Measurements from ENCODE around the gene LRMDA.
A peak's percentile ranks its signal among the peaks of the same experiment; 100 is the strongest.

Gene LRMDA

DNA sequence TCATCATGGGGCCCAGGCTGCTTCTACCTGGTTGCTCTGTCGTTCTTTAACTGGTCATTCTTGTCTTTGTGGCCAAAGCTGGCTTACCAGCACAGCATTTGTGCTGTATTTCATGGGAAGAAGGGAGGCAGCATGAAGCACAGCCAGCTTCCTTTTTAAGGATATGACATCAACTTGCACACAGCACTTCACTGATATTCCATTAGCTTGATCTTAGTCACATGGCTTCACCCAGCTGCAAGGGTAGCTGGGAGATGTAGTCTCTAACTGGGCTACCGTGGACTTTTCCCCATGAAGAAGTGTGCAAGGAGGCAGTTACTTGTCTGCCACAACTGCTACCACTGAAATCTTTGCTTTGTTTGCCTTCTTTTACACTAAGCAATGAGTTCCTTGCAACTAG, 525.2 kb downstream of the LRMDA start:
- no peak for DNase-seq (ENCODE audit: low spot score)

DNA sequence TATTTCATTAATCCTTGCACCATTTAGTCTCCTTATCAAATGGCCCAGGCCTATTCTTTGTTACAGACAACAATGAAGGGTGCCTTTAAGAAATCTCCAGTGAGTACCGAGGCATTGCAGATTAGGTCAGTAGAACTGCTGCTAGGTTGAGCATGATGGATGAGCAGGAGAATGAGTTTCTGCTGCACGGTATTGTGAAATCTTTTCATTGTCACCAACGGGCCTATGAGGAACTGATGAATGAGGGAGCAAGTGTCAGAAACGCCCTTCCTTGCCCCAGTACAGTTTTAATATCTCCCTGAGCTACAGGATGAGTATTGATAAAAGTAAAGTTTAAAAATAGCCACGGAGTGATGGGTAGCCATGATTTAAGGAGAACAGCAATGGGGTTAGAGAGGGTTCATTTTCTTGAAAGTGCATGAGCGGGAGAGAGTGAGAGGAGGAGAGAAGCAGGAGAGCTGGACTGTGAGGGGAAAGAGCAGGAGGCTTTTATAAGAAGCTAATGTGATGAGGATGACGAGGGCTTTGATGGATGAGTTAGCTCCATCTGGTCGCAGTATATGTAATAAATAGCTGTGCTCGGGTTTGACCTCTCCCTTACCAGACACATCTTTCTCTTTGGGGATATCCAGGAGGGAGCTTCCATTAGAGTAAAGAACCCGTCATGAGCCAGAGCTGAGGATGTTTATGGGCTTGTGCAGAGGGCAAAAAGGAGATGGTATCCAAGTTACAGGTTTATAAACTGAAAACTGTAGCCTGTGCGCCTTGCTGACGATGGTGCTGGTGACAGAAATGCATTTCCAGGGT, 526.1 kb downstream of the LRMDA start:
- no peak for DNase-seq (ENCODE audit: low spot score)

DNA sequence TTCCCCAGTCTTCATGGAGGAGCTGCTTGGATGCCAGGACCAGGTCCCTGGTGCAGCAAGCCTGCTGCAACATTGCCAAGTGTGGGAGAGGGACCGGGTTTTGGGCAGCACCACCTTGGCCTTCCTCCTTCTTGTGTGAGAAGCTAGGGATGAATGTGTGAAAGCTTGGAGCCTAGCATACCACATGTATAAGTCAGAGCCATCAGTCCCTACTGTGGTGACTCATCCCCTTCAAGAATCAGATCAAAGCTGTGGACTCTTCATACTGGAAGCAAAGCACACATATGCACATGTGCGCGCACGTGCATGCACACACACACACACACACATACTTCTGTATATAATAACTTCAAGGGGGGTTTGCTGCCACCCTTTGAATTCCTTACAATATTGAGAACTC, 527.8 kb downstream of the LRMDA start:
- no peak for DNase-seq (ENCODE audit: low spot score)

DNA sequence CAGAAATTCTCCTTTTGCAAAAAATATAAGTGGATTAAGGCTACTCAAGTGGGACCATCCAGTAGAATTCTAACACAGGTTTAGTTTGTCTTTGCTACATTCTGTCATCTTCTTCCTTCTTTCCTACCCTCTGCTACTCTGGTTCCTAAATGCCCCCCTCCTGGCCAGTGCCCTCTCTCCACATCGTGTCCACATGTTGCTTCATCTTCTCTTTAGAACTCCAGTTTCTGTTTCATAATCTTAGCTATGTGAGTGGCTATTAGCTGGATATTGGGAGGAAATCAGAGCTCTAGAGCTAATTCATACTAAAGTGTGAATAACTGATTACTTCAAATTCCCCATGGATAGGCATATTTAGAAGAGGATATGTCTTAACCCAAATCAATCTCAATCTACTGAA, 528.5 kb downstream of the LRMDA start:
- no peak for DNase-seq (ENCODE audit: low spot score)

DNA sequence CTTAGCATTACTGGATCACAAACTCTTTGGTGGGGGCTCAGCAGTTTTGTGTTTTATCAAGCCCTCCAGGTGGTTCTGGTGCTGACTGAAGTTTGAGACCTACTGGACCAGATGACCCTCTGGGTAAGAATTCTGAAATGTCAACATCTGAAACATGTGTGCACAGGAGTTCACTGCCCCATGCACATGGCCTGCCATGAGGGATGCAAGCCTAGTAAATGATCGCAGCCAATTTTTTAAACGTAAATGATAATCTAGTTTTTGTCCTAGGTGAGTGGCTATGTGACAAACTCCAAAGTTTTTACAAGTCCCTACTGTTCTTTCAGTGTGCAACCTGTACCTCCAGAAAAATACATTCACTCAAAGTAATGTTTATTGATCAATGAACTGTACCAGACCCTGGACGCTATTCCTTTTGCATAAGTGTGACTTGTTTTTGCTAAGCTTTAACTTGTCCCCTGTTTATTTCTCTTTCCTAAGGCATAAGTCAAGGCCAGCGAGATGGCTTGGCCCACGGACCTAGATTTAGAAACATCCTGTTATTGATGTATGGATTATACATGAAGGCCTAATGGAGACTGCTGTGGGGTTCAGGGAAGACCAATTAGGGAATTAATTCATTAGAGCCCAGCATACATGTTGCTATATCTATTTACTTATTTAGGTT, 531.1 kb downstream of the LRMDA start:
- no peak for DNase-seq (ENCODE audit: low spot score)

DNA sequence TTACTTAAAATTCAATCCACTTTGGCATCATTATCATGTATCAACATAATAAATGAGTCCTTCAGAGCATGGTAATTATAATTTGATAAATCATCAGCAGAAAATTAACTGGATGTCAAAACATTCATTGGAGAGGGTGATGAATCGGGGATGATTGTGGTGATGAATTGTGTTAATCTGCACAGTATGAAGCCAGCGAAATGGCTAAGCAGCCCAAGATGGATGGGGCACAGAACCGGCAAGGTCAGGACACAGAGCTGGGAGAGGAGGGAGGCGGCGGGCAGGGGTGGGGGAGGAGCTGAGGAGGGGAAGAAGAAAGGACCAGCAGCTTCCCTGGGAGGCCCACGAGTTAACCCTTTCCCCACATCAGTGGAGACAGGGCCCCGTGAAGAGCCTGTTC, 536.1 kb downstream of the LRMDA start:
- no peak for DNase-seq (ENCODE audit: low spot score)

DNA sequence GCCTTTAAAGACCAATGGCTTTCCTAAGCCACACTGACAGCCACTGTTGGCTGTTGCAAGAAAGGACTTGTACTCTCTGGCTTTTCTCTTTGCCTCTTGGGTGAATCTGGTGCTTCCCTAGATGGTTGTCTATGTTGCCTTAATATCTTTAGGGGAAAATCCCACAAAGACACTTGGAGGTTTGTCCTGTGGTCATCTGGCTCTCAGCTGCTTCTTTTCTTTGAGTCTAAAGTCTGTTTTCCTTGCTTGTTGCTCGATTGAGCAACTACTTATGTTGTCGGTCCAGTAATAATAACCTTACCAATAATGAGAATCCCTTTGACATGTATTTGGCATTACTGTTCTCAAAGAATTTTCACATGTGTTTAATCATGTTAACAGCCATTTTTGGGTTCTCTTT, 537.6 kb downstream of the LRMDA start:
- no peak for DNase-seq (ENCODE audit: low spot score)

DNA sequence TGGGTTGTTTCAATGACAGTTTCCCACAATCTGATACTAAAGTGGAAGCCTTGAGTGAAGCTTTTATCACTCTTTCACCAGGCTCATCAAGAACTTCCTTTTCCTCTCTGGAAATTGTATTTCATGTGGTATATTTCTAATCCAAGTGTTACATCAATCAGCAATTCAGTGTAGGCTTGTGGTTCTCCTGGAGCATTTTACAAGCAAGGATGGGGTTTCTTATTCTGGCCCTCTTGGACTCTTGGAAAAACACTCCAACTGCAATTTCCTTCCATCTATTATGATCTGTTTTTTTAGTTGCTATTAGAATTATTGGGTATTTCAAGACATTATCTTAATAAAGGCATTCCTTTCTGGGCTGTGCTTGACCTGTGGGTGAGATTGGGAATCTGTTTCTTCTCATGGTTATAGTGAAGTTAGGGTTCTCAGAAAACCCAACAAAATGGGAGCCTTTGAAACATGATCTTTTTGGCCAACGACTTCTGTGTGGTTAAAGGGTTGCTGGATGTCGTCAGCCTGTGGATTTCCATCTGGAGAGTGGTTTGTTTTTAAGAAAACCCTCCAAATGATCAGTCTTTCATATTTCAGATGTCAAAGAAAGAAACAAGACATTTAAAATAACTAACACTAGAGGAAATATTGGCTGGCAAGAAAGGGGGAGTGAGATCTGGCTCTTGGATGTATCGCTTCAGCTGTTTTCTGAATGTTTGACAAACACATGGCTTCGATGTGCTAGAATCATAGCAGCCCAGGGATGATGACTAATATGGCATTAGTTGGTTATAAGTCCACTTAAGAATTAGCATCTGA, 540.2 kb downstream of the LRMDA start:
- DNase-seq (ENCODE audit: low spot score), result no peak

DNA sequence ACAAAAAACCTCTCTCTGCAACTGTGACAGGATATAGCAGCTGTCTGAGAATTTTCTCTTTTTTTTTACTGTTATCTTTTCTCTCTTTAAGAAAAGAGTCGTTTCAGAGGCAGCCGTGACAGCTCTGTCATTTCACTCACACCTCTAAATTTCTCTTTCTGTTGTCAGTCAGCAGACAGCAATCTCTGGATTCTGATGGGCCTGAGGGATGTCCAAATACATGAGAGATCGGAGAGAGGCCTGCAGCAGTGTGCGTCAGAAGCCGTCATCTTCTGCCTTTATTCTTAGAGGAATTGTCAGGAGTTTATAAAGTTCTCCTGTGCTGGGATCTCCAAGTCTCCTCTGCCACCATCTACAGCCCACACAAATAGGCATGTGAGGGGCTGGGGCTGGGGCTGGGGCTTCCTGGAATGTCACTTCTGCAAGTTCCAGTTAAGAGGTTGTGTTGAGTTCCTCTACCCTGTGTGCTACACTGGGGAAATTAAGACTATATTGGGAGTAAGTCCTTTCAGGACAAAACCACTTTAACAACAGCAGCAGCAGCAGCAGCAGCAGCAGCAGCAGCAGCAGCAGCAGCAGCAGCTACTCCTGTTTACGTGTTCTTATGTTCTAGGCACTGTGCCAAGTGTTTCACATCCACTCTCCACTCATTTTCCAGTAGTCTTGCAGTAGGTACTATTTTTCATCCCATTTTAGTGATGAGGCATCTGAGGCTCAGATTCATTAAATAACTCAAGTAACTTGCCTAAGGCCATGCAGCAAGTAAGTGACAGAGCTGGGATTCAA, 541.3 kb downstream of the LRMDA start:
- no peak for DNase-seq (ENCODE audit: low spot score)

DNA sequence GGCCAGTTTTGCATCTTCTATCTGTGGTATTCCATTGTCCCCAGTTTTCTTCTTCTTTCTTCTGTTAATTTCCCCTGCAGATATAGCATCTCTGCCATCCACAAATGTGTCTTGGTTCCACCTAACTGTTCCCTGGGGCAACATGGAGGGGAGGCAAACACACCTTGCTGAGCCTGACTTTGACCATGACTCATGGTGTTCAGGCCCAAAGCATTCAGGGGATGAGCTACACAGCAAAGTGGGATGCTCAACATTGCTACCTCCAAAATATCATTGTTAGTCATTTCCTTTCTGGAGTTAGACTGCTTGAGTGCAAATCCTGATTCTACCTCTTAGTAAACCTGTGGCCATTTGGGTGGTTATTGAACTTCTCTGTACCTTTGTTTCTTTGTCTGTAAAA, 542.7 kb downstream of the LRMDA start:
- no peak for DNase-seq (ENCODE audit: low spot score)

DNA sequence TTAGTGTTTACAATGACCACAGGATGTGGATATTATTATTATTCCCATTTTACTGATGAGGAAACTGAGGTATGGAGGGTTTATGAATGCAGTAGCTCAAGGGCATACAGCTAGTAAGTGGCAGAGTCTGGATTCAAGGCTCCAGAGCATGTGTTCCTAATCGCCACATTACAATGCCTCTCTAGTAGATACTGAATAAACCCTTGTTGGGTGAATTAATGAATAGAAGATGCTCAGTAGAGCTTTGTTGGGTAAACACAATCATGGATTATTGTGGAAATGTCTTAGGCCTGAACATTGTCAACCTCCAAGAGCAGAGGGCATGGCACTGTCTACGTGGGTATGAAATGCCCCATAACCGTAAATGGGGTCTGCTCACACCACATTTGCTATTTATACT, 545.3 kb downstream of the LRMDA start:
- peak; percentile 24 for DNase-seq (ENCODE audit: low spot score)

DNA sequence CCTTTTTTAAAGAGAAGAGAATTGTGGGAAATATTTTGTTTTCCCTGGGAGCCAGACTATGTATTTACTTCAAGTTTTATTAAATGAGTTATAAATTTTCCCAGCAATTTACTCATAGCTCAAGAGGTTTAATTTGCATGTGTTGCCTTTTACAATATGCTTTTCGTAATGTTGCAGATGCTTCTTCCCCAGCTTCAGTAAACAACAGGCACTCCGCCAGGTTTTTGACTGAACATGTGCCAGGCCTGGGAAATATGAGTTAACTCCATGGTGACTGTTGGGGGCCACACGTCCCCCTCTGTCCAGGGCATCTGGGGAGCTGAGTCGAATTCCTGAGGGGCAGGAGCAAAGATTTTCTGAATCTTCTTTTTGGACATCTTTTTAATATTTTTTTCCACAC, 545.7 kb downstream of the LRMDA start:
- no peak for DNase-seq (ENCODE audit: low spot score)

DNA sequence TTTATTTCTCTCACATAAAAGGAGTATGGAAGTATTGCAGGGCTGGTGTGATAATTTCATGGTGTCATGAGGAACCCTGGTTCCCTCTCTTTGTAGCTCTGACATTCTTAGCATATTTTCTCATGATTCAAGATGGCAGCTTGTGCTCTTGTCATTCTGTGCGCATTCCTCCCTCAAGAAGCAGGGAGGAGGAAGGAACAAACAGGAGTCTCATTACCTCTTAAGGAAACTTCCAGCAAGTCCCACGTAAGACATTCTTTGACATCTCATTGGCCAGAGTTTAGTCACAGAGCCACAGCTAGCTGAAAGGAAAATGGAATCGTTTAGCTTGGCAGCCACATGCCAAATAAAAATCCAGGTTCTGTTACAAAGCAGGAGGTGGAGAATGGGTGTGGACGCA, 546.8 kb downstream of the LRMDA start:
- DNase-seq (ENCODE audit: low spot score), result no peak

DNA sequence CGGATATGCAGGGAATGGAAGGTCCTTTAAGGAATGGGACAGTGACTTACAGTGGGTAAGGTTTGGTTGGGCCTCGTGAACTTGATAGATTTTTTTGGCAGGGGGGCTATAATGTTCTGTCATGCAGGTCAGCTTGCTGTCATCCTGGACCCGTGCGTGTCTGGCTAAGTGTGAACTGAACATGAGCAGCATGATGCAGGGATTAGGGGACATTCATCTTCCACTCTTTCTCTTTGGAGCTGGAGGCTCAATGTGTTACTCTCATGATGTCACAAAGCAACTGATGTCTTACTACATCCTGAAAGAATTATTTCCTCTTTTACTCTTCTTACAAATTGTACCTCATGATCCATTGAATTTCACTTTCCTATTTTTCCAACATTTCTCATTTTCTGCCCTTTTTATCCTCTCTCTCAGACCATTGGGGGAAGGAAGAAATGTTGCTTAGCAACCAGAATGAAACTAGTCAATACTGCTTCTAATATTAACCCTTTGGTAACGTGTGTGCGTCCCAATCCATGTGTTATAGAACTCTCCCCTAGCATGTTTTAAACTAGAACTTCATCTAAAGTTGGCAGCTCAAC, 549.1 kb downstream of the LRMDA start:
- no peak for DNase-seq (ENCODE audit: low spot score)

DNA sequence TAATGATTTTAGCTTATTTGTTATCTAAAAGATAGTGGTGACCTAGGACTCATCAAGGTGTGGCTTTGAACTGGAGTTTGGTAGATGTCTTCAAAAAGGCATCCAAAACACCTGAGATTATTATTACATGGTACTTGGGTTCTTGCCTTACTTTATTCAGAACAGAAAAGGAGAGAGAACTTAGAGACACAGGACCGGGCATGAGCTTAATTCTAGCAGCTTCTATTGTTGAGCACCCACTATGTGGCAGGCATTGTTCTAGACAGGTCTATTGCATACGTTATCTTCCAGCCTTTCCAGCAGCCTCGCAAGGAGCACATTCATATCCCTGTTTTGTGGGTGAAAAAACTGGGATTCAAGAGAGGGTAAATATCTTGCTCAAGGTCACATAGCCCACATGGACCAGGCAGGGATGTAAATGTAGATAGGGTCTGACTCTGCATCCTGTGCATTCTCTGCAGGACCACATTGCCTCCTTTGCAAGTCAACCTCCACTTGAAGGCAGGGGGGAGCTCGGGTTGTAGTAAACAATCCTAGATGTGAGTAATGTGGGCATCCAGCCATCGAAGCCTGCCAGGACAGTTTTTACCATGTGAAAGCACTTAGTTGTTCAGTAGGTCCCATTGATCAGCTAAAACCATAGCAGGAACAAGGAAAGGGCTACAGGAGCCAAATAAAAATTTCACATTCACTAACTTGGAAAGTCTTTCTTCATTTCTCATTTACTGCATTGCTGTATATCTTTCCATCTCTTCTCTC, 551.4 kb downstream of the LRMDA start:
- no peak for DNase-seq (ENCODE audit: low spot score)

DNA sequence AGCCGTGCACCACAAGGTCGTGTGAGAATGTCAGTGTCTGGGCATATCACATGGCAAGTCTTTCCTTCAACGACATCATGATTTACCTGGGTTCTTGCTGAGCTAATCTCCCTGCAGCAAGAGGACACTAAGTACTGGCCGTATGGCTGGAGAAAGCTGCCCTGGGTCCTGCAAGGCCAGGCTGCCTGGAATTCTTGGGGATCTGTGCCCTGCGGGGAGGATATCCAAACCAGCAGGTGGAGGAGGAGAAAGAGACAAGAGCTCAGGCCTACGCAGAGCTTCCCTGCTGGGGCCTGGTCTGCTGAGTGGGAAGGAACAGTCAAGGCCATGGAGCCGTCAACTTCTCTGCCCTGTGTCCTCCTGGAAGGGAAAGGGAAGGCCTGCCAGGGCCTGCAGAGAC, 552.6 kb downstream of the LRMDA start:
- DNase-seq (ENCODE audit: low spot score), result no peak

DNA sequence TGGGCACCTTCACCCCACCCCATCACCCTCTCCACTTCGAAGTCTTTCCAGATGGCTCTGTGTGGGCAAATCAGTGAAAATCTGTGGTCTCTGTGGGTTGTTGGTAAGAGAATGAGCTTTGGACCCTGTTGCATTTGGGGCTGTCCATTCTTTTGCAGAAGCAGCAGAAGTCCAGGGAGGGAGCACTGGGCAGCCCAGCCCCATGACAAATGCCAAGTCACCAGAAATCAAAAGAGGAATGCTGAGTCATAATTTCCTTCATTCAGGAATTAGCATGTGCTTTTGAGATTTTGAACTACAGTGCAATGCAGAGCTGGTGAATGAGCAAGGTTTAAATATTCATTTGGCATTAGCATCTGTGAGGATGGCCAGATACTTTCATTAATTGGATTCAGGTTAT, 556.2 kb downstream of the LRMDA start:
- DNase-seq (ENCODE audit: low spot score), result no peak

DNA sequence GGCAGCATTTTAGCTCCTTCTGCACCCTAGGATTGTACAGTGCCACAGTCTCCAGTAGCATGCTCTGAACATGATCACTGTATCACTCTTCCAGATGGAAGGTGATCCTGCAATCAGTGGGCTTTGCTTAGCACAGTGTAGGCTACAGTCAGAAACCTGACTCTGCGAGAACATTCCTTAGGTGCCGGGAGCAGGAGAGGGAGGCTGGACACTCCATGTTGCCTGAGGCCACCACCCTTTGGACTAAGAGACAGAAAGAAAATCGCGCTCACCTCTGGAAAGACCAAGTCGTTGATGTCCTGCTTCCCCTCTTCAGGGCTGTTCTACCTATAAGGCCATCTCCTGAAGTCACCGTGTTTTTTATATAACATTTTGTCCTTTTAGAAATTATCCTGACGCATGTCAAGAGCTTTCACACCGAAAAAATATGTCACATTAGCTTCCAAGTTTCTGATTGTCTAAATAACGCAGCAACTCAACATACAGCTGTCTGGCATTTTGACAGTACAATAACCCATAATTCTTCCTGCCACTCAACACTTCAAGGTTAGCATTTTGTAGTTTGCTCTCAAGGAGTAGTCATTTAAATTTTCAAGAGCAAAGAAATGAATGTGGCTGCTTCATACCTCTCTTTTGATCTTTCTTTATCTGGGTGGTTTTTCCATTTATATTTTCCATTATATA, 563.1 kb downstream of the LRMDA start:
- peak; percentile 19 for DNase-seq (ENCODE audit: low spot score)

DNA sequence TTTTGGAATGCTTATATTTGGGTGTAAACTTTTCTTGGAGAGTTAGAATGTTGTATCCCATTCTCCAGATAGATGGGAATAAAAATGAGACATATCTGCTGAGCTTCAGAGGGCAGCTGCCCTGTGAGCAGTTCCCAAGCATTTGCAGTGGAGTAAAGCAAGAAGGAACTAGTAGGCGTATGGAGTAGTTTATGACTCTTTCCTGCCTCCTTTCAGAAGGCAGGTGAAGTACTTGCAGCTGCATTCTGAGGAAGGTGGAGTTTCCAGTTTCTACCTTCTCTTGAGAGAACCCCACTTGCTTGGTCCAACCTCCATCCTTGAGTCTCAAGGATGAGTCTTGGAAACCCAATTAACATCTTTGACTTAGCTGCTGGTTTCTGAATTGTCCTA, 563.6 kb downstream of the LRMDA start:
- no peak for DNase-seq (ENCODE audit: low spot score)

DNA sequence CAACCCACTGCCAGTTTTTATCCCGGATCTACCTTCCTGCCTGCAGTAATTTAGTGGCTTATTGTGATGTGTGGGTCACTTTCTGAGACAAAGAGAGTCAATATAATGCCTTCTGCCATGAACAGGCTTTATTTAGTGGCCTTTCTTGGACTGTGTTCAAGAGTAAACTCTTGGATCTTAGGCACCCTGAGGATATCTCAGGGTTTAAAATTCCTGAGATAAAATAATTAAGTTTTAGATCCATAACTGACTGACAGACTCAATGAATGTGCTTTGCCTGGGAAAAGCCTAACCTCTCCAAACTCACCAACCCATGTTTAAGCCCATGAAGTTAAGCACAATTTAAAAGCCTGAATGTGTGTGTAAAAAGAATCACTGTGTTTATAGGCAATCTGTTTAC, 564.3 kb downstream of the LRMDA start:
- no peak for DNase-seq (ENCODE audit: low spot score)

DNA sequence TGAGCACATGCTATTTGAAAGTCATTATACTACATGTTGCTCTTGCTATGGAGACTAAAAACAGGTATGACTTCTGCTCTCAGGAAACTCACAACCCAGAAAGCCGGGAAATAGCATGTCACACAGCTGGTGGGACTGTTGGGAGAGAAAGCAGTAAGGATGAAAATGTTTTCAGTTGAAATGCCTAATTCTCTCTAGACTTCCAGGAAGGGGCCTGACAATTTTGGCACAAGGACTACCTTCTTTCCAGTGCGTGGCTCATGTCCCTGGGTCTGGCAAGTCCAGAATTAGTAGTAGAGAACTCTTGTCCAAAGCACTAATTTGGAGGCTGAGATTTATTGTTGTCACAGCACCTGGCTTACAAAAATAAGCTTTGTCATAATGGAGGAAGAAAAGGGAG, 567.6 kb downstream of the LRMDA start:
- DNase-seq (ENCODE audit: low spot score), result no peak

All from putamen (tissue), 1 donor.